Measurements from ENCODE around the gene ZNF597.
A peak's percentile ranks its signal among the peaks of the same experiment; 100 is the strongest.

Gene ZNF597

DNA sequence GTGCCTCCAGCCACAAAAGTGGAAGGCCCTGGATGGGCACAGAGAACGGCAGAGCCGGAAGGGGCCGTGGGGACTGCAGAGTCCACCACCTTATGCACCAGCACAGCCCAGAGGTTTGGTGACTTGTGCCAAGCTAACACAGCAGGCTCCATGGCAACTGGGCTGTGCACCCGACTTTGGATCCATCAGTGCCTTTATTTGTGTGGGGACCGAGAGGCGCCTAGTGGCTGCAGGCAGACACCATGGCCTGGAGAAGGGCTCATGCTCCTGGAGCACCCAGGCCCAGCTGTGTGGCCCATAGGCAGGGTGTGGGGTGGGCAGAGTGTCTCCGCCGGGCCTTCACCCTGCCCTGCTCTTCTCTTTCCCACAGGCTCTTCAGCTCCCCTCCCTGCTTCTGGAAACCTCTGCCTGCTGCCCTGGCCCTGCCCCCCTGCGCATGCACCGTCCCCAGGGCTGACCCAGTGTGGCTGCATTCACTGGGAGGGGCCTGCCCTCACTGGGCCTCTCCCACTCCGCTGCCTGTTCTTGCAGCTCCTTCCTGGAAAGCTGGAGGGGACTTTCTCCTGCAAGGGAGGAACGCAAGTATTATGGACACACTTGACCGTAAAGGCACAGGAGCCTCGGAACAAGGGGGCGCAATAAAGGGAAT is 41.9 kb upstream of the ZNF597 start:
- H2BK12ac ChIP-seq (ENCODE audit: low read length in 2 of 2) = no peak overlapping the region

DNA sequence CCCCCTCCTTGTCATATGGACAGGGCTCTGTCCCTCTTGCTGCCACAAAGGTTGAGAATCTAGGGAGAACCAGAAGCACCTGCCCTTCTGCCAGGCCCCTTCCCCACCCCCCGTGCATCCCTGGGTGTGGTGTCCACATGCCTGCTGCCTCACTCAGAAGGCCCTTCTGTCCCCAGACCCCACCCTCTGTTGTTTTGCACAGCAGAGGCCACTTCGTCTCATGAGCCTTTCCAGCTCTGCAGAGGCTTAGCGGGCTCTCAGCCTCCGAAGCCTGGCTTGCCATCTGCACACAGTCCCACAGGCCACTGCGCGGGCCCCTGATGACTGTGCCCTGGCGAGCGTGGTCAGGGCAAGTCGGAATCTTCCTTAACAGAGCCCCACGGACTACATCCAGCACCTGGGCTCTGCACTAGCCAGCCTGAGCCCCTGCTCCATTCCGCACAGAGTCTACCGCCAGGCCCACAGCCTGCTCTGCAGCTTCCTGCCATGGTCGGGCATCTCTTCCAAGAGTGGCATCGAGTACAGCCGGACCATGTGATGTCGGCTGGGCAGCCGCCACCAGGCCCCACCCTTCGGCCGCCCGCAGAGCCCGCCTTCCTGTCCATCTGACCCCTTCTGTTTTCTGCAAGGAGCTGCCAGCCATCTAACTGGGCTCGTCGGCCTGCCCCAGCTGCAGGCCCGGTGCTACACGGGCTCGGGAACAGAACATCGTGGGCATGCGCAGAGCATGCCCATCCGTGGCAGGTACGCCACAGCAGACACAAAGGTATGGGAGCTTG is 41.2 kb upstream of the ZNF597 start:
- Histone ChIP-seq H3K27me3 (ENCODE audit: control insufficient read depth in 1 of 2, insufficient read depth in 1 of 2, low read length in 2 of 2) (no peaks in the 10 kb centered on the region), H2BK5ac (ENCODE audit: low read depth, low read length, poor library complexity, severe bottlenecking) (no peak overlapping the region), H3K4ac (ENCODE audit: low read depth in 1 of 2, low read length in 2 of 2) (no peak overlapping the region), H4K8ac (ENCODE audit: low read length) (no peak overlapping the region), H2BK15ac (ENCODE audit: low read depth, poor library complexity, severe bottlenecking) (no peak overlapping the region), H3K9me3 (ENCODE audit: control insufficient read depth, low read length) (no peaks in the 10 kb centered on the region), H3K18ac (ENCODE audit: low read depth in 1 of 2, low read length in 2 of 2) (no peak overlapping the region), H3K14ac (ENCODE audit: low read length in 2 of 2) (no peak overlapping the region), H2BK120ac (ENCODE audit: low read depth, low read length) (no peak overlapping the region), H3K23ac (ENCODE audit: low read length in 2 of 2) (no peak overlapping the region), H3K27ac (ENCODE audit: low read length, poor library complexity, severe bottlenecking) (no peak overlapping the region), H2AK5ac (ENCODE audit: low read length, severe bottlenecking) (no peak overlapping the region), H2BK12ac (ENCODE audit: low read length in 2 of 2) (no peak overlapping the region), H3K4me1 (ENCODE audit: control insufficient read depth, insufficient read depth, low read depth, low read length) (peaks cover 13% of the 10 kb centered on the region), H2AFZ (ENCODE audit: low read depth, low read length) (no peak overlapping the region), H3K4me3 (ENCODE audit: insufficient read depth in 1 of 2, low read depth in 1 of 2, low read length in 2 of 2) (no peak overlapping the region), H3K4me2 (ENCODE audit: low read length, poor library complexity, severe bottlenecking) (no peak overlapping the region), H3K36me3 (ENCODE audit: control insufficient read depth in 1 of 2, insufficient read depth in 2 of 2, low read depth in 1 of 2, low read length in 2 of 2) (peaks cover 79% of the 10 kb centered on the region in 2 experiments), H4K91ac (ENCODE audit: low read length) (peak overlapping the region; percentile 9), H3K79me1 (replicated peaks; ENCODE audit: low read length, poor library complexity, severe bottlenecking) (peaks cover 56% of the 10 kb centered on the region), H3K9ac (ENCODE audit: low read length) (no peak overlapping the region)
- no peak for DNase-seq
- 93% methylated on average over 30 of the region's 30 CpGs for WGBS

More for the DNA sequence above, 41.9 kb upstream of the ZNF597 start:
- Histone ChIP-seq H3K18ac (ENCODE audit: low read depth in 1 of 2, low read length in 2 of 2) (no peak overlapping the region), H3K36me3 (ENCODE audit: control insufficient read depth in 1 of 2, insufficient read depth in 2 of 2, low read depth in 1 of 2, low read length in 2 of 2) (peaks cover 73 to 76% of the 10 kb centered on the region in 2 experiments), H2AFZ (ENCODE audit: low read depth, low read length) (no peak overlapping the region), H3K79me1 (replicated peaks; ENCODE audit: low read length, poor library complexity, severe bottlenecking) (peaks cover 51% of the 10 kb centered on the region), H3K9ac (ENCODE audit: low read length) (no peak overlapping the region), H3K4me1 (ENCODE audit: control insufficient read depth, insufficient read depth, low read depth, low read length) (peaks cover 13% of the 10 kb centered on the region), H3K23ac (ENCODE audit: low read length in 2 of 2) (no peak overlapping the region), H2BK15ac (ENCODE audit: low read depth, poor library complexity, severe bottlenecking) (no peak overlapping the region), H3K4me2 (ENCODE audit: low read length, poor library complexity, severe bottlenecking) (no peak overlapping the region), H3K4me3 (ENCODE audit: insufficient read depth in 1 of 2, low read depth in 1 of 2, low read length in 2 of 2) (no peak overlapping the region), H4K91ac (ENCODE audit: low read length) (no peak overlapping the region), H4K8ac (ENCODE audit: low read length) (no peak overlapping the region), H2BK120ac (ENCODE audit: low read depth, low read length) (no peak overlapping the region), H2BK5ac (ENCODE audit: low read depth, low read length, poor library complexity, severe bottlenecking) (no peak overlapping the region), H3K27ac (ENCODE audit: low read length, poor library complexity, severe bottlenecking) (no peak overlapping the region), H3K27me3 (ENCODE audit: control insufficient read depth in 1 of 2, insufficient read depth in 1 of 2, low read length in 2 of 2) (no peaks in the 10 kb centered on the region), H3K14ac (ENCODE audit: low read length in 2 of 2) (no peak overlapping the region), H2AK5ac (ENCODE audit: low read length, severe bottlenecking) (no peak overlapping the region), H3K9me3 (ENCODE audit: control insufficient read depth, low read length) (no peaks in the 10 kb centered on the region), H3K4ac (ENCODE audit: low read depth in 1 of 2, low read length in 2 of 2) (no peak overlapping the region)
- DNase-seq = no peak
- 91% methylated on average over 15 of the region's 15 CpGs for WGBS

DNA sequence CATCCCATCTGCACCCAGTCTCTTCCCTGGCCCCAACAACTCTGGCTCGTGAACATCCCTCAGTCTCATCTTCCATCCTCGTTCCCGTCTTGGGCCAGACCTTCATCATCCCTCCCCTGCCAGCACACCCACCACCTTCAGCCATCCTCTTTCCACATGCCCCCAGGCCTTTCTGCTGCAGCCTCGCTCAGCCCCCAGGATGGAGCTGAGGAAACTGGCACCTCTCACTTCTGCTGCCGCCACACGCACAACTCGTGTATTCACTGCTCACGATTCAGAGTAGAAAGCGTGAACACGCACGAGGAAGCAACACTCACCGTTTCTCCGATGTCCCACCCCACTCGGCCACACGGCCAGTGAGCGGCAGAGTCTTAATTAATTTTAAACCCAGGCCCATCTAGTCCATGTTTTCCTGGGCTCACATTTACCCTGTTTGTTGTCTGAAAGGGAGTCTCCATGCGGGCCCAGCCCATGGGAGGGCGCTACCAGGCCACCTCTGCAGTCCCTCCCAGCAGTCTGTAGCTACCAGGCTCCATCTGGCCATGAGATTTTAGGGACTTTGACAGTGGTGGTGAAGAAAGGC is 39.4 kb upstream of the ZNF597 start:
- Histone ChIP-seq H3K27ac (ENCODE audit: low read length, poor library complexity, severe bottlenecking) (no peak overlapping the region), H3K9me3 (ENCODE audit: control insufficient read depth, low read length) (no peaks in the 10 kb centered on the region), H2AK5ac (ENCODE audit: low read length, severe bottlenecking) (no peak overlapping the region), H2BK120ac (ENCODE audit: low read depth, low read length) (no peak overlapping the region), H3K18ac (ENCODE audit: low read depth in 1 of 2, low read length in 2 of 2) (no peak overlapping the region), H3K4ac (ENCODE audit: low read depth in 1 of 2, low read length in 2 of 2) (no peak overlapping the region), H4K91ac (ENCODE audit: low read length) (no peak overlapping the region), H3K27me3 (ENCODE audit: control insufficient read depth in 1 of 2, insufficient read depth in 1 of 2, low read length in 2 of 2) (no peaks in the 10 kb centered on the region), H3K14ac (ENCODE audit: low read length in 2 of 2) (no peak overlapping the region), H2BK12ac (ENCODE audit: low read length in 2 of 2) (no peak overlapping the region), H3K4me2 (ENCODE audit: low read length, poor library complexity, severe bottlenecking) (no peak overlapping the region), H4K8ac (ENCODE audit: low read length) (no peak overlapping the region), H3K4me1 (ENCODE audit: control insufficient read depth, insufficient read depth, low read depth, low read length) (peaks cover 16% of the 10 kb centered on the region), H2BK5ac (ENCODE audit: low read depth, low read length, poor library complexity, severe bottlenecking) (no peak overlapping the region), H3K79me1 (replicated peaks; ENCODE audit: low read length, poor library complexity, severe bottlenecking) (peaks cover 61% of the 10 kb centered on the region), H3K9ac (ENCODE audit: low read length) (no peak overlapping the region), H2BK15ac (ENCODE audit: low read depth, poor library complexity, severe bottlenecking) (no peak overlapping the region), H3K4me3 (ENCODE audit: insufficient read depth in 1 of 2, low read depth in 1 of 2, low read length in 2 of 2) (no peak overlapping the region), H3K36me3 (ENCODE audit: control insufficient read depth in 1 of 2, insufficient read depth in 2 of 2, low read depth in 1 of 2, low read length in 2 of 2) (peaks cover 86 to 88% of the 10 kb centered on the region in 2 experiments), H2AFZ (ENCODE audit: low read depth, low read length) (no peak overlapping the region), H3K23ac (ENCODE audit: low read length in 2 of 2) (no peak overlapping the region)
- no peak for DNase-seq
- WGBS = 97% methylated on average over 18 of the region's 18 CpGs

Data from mesenchymal stem cell (in vitro differentiated cells and primary cell).